SH-SY5Y (cell line): Measurements from ENCODE around the gene ARG2.

Experiments used
- GATA2 ChIP-seq: IDR thresholded peaks from 2 replicates; pipeline ENCODE4 v1.6.1; 2011; ENCODE audit warnings: mild to moderate bottlenecking, low read depth, low read length
- GATA3 ChIP-seq: IDR thresholded peaks from 2 replicates; pipeline ENCODE4 v1.6.1; 2011; ENCODE audit warnings: low read depth, mild to moderate bottlenecking, low read length, moderate library complexity

- peak; percentile 49 for TF ChIP-seq GATA3
- peak; percentile 51; the same call in 1 of the 2 replicates for TF ChIP-seq GATA2
Measured at GRCh38 chr14:67630186-67630585, 10.5 kb downstream of the ARG2 start.
